NCI-H524 treated with DMSO at 0.1 percent for 48 hours (cell line): ENCODE data around the gene TXNL1.
"Not testable (repeated sequence)": the region's sequence is repeated elsewhere in the genome, so short reads cannot be mapped to it uniquely, and the experiment has no call there.

Source experiments
- DNase-seq: peaks from one replicate; lab custom pipeline; 2025; lab: John Stamatoyannopoulos, UW

The TXNL1 gene

GRCh38 chr18:56645415-56646016 lies 7.1 kb upstream of the TXNL1 start:
- no peak for DNase-seq

GRCh38 chr18:56643381-56643780 lies 5.0 kb upstream of the TXNL1 start:
- DNase-seq: no peak

DNA sequence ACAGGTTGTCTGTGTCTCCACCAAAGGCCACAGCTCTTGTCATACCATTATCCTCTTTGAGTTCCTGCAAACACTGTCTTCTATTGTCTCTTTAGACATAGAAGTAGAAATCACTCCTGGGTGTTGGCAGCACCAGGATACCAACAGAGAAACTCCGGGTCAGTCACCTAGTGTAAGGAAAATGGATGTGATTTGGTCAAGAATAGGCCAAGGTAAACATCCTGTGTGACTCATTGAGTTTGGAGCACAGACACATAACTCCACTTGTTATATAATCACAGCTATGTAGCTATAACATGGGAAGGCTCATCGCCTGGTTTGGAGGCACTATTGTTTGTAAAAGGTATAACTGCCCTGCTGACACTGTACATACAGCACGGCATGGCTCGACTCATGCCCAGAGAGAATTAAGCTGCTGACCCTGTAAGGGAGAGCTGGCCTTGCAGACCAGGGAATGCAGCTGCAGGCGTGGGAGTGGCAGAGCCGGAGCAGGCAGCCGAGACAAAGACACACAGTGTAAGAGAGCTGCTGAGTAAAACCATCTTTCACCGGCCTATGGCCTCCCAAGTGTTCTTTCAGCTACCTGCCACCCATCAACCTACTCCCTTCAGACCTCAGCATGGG lies 3.4 kb upstream of the TXNL1 start:
- no peak for DNase-seq

DNA sequence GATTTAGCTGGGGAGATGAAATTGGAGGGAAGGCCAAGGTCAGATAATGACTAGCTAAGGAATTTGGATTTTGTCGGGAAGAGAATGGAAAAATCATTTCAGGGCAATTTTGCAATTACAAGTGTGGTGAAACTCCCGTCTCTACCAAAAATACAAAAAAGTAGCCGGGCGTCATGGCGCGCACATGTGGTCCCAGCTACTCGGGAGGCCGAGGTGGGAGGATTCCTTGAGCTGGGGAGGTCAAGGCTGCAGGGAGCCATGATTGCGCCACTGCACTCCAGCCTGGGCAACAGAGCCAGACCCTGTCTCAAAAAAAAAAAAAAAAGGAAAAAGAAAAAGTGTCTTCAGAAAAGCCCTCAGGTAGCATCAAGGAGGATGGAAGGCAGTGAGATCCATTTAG lies 1.2 kb upstream of the TXNL1 start:
- DNase-seq: no peak

DNA sequence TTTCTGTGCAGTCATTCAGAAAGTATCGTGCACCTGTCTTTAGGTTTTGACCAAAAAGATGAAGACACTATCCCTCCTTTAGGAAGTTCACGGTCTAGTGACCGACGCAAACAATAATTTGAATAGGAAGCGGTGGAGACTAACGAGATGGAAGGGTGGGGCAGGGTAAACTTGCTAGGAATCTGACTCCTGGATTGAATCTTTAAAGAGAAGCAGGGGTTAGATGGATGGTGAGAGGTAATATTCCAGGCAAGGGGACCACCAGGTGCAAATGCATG lies 651 bp upstream of the TXNL1 start:
- DNase-seq: no peak

DNA sequence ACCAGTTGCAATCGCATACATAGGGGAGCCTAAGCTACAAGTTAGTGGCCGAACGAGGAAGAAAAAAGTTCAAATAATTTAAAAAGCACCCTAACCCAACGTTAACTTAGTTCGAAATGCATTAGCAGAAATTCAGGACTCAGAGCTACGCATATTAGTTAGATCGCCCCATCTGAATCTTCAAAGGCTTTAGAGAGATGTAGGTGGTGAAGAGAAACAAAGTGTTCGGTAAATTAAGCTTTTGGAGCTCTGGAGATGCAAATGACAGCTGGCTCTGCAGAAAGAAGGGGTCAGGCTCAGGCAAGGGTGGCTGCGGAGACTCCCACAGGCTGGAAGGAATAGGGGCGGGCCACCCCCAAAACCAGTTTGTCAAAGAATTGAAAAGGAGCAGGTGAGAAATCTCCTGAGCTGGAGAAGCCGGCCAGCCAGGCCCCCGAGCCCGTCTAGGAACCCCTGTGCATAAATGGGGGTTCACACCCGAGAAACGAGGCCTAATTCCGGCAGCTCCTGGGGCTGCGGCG lies 621 bp downstream of the TXNL1 start:
- DNase-seq: no peak

GRCh38 chr18:56637176-56637575 lies 1.2 kb downstream of the TXNL1 start:
- DNase-seq: no peak

GRCh38 chr18:56635007-56635406 lies 3.4 kb downstream of the TXNL1 start:
- no peak for DNase-seq

DNA sequence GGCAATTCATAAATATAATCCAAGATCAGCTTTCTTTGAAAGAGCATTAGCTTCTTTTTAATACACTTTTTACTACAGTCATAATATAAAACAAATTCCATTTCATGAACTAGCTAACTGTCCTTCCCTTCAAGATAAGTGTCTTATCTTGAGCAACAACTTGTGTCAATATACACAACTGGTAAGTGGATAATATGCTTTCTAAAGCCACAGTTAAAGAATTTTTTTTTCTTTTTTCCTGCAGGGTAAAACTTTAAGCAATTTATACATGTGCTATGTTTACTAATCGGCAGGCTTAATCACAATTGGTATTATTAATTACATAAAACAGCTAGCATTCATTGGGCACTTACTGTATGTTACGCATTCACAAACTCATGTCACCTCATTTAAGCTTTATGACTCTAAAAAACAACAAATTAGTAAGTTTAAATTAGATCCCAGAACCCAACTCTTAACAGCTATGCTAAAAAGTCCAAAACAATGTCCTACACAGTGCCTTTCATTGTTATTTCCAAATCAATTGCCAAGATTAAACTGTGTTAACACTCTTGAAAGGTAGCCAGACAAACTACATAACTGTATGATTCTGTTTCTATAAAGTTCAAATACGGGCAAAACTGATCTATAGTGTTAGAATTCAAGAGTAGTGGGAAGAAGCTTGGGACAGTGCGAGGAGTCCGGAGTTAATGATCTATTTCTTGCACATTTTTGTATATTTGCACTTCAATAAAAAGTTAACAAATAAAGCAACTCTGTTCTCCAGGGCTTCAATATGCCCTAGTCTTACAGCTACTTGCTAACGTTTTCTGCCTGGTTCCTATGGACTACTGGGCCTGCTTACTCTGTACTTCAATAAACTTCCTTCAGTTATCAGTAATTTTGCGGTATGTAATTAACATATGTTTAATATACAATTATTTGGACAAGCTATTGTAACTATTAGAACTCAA lies 6.0 kb downstream of the TXNL1 start:
- no peak for DNase-seq

DNA sequence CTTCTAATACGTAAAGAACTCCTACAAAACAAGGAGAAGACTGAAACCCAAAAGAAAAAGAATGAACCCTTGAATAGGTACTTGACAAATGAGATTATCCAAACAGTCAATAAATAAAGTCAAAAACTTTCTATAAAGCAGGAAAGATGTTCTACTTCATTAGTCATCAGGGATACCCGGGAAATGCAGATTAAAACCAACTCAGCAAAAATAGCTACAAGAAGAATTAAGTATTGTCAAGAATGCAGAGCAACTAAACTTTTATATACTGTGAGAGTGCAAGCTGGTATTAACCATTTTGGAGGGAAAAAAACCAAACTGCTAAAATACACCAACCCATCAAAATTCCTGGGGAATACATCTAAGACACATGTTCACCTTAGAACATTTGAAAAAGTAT lies 10.4 kb downstream of the TXNL1 start:
- DNase-seq: no peak

DNA sequence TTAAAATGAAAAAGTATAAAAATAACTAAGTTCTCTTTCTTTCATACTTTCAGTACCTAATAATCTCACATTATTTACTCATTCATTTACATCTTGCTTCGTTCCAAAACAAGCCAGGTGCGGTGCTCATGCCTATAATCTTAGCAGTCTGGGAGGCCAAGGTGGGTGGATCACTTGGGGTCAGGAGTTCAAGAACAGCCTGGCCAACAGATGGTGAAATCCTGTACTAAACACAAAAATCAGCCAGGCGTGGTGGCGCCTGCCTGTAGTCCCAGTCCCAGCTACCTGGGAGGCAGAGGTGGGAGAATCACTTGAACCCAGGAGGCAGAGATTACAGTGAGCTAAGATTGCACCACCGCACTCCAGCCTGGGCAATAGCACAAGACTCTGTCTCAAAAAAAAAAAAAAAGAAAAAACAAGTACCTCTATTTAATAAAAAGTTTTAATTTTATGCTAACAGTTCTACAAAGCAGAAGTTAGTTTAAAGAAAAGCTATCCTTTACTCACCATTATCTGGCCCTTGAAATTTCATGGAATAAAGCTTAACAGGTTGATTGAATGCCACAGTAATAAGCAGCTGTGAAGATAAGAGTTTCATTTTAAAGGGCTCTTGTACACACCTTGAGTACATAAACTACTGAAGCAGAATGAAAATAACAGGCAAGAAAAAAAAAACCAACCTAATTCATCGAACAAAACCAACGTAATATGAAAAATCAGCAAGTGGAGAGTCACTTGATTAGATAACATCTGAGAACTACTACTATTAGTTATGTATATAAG lies 22.5 kb downstream of the TXNL1 start:
- DNase-seq: peak; percentile 57

GRCh38 chr18:56606618-56607017 lies 31.8 kb downstream of the TXNL1 start:
- no peak for DNase-seq

GRCh38 chr18:56598422-56598821 lies 40.0 kb downstream of the TXNL1 start:
- DNase-seq: no peak

DNA sequence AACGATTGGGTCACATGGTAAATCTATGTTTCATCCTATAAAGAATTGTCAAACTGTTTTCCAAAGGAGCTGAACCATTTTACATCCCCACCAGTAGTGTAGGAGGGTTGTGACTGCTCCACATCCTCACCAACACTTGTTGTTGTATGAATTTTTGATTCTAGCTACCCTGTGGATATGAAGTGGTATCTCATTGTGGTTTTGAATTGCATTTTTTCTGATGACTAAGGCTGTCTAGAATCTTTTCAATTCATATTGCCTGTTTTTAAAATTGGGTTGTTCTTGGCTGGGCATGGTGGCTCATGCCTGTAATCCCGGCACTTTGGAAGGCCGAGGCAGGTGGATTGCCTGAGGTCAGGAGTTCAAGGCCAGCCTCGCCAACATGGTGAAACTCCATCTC lies 44.5 kb downstream of the TXNL1 start:
- DNase-seq: no peak

DNA sequence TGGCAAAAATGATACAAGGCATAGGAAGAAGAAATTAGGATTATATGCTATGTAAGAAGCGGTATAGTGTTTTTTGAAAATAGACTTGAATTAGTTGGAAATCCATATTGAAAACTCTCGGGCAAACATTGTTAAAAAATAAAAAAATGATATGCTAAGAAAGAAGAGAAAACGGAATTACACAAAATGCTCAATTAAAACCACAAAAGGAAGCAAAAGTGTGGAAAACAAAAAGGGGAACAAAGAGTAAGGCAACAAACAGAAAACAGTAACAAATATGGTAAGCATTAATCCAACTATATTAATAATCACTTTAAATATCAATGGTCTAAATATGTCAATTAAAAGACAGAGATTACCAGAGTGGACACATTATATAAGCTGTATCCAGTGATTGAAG lies 58.4 kb downstream of the TXNL1 start:
- no peak for DNase-seq

GRCh38 chr18:56579451-56579850 lies 58.9 kb downstream of the TXNL1 start:
- no peak for DNase-seq

- peak; percentile 79 for DNase-seq
Observed at GRCh38 chr18:56576826-56577573, 61.4 kb downstream of the TXNL1 start.

- DNase-seq: peak; percentile 41
Observed at GRCh38 chr18:56575819-56576663, 62.4 kb downstream of the TXNL1 start.

GRCh38 chr18:56574861-56575260 lies 63.5 kb downstream of the TXNL1 start:
- no peak for DNase-seq

GRCh38 chr18:56572267-56572666 lies 66.1 kb downstream of the TXNL1 start:
- DNase-seq: not testable (repeated sequence)

GRCh38 chr18:56570978-56571377 lies 67.4 kb downstream of the TXNL1 start:
- no peak for DNase-seq
